Keratinocyte (primary cell): Measurements from ENCODE around the gene SAPCD1. TPM values are rescaled to one million over a fixed set of nuclear protein-coding genes. Genes with fewer than 3 reads are reported as not detected.

Experiments used
- DNase-seq: peaks from one replicate; pipeline ENCODE4 v3.0.0-alpha.2; 2011; ENCODE audit warnings: low read depth, missing footprints, low spot score
- FAIRE-seq: peaks from 2 replicates; lab custom pipeline; 2011; peaks lifted over from hg19 to GRCh38; lab: Jason Lieb, UNC
- H2AFZ ChIP-seq: 2 replicates; pipeline ENCODE4 v1.6.0; 2012; ENCODE audit warnings: low read length, control low read depth, inconsistent platforms; ENCODE audit not compliant: control insufficient read depth
- H3K27ac ChIP-seq: 2 replicates; pipeline ENCODE4 v1.5.1; 2011; ENCODE audit warnings: low read length; ENCODE audit not compliant: control insufficient read depth, insufficient read depth
- H3K27me3 ChIP-seq: 3 replicates; pipeline ENCODE4 v1.6.0; 2011; ENCODE audit warnings: low read length; ENCODE audit not compliant: control insufficient read depth, insufficient read depth; ENCODE audit errors: extremely low read depth
- H3K36me3 ChIP-seq, 2 experiments: 2 replicates in 1 of 2; 3 replicates in 1 of 2; pipeline ENCODE4 v1.5.1; 2011; ENCODE audit warnings: low read length in 2 of 2, mild to moderate bottlenecking in 1 of 2; ENCODE audit not compliant: control insufficient read depth in 2 of 2, insufficient read depth in 2 of 2; ENCODE audit errors: extremely low read depth in 1 of 2
- H3K4me1 ChIP-seq: 3 replicates; pipeline ENCODE4 v1.5.1; 2011; ENCODE audit warnings: low read length; ENCODE audit not compliant: control insufficient read depth, insufficient read depth; ENCODE audit errors: extremely low read depth
- H3K4me2 ChIP-seq: 3 replicates; pipeline ENCODE4 v1.6.0; 2011; ENCODE audit warnings: low read depth, low read length; ENCODE audit not compliant: control insufficient read depth, insufficient read depth; ENCODE audit errors: extremely low read depth
- H3K4me3 ChIP-seq, 3 experiments: fragments of 200-600 bp in 1 of 3; sonication (generic) in 1 of 3; 2 replicates in 2 of 3; 3 replicates in 1 of 3; pipeline ENCODE4 v1.5.1; 2011 to 2016; ENCODE audit warnings: low read length in 3 of 3, mild to moderate bottlenecking in 3 of 3, control low read depth in 2 of 3, inconsistent platforms in 1 of 3, low read depth in 1 of 3, mixed read lengths in 1 of 3, mixed run types in 1 of 3, moderate library complexity in 1 of 3; ENCODE audit not compliant: control insufficient read depth in 2 of 3, insufficient read depth in 2 of 3; ENCODE audit errors: extremely low read depth in 1 of 3
- H3K79me2 ChIP-seq: 2 replicates; pipeline ENCODE4 v1.6.0; 2012; ENCODE audit warnings: low read length; ENCODE audit not compliant: control insufficient read depth, insufficient read depth
- H3K9ac ChIP-seq: 3 replicates; pipeline ENCODE4 v1.6.0; 2011; ENCODE audit warnings: low read length; ENCODE audit not compliant: control insufficient read depth, insufficient read depth; ENCODE audit errors: extremely low read depth
- H3K9me1 ChIP-seq: 3 replicates; pipeline ENCODE4 v1.6.0; 2011; ENCODE audit warnings: low read length; ENCODE audit not compliant: control insufficient read depth, insufficient read depth; ENCODE audit errors: extremely low read depth
- H3K9me3 ChIP-seq: 2 replicates; pipeline ENCODE4 v1.5.1; 2012; ENCODE audit warnings: low read depth, low read length; ENCODE audit not compliant: control insufficient read depth
- H4K20me1 ChIP-seq: 3 replicates; pipeline ENCODE4 v1.6.0; 2011; ENCODE audit warnings: low read length; ENCODE audit not compliant: control insufficient read depth, insufficient read depth; ENCODE audit errors: extremely low read depth
- CTCF ChIP-seq, 3 experiments: IDR thresholded peaks in 1 of 3; conservative IDR thresholded peaks in 1 of 3; optimal IDR thresholded peaks in 1 of 3; 2 replicates in 2 of 3; 3 replicates in 1 of 3; pipeline versions ENCODE3 to v1.5.1; 2011; ENCODE audit warnings: low read length in 3 of 3, mild to moderate bottlenecking in 3 of 3, moderate library complexity in 2 of 3, control low read depth in 1 of 3, inconsistent platforms in 1 of 3; ENCODE audit not compliant: insufficient read depth in 2 of 3; ENCODE audit errors: extremely low read depth in 1 of 3
- EZH2 ChIP-seq: IDR thresholded peaks from one replicate; pipeline ENCODE4 v1.6.1; 2012; ENCODE audit warnings: inconsistent platforms, mild to moderate bottlenecking, low read length, moderate library complexity
- dilution Hi-C: fragments of 300-500 bp; cut with MboI; formaldehyde crosslinking; loops from one replicate; pipeline ENCODE4 v1.7.0; 2020; ENCODE audit warnings: low sequenced_read_pairs; ENCODE audit not compliant: extremely low pct_ligation_motif_present
- polyA plus RNA-seq, 5 experiments: library from polyadenylated mRNA; depleted of rRNA in 3 of 5; stranded (reverse) in 3 of 5; stranded (forward) in 1 of 5; unstranded in 1 of 5; fragments of >200 nt; gene quantifications; 1 replicate in 1 of 5; 2 replicates in 3 of 5; 3 replicates in 1 of 5; pipeline versions ENCODE4 v1.2.1 to v1.2.3, GENCODE V29; 2011 to 2012; ENCODE audit warnings: missing spikeins in 2 of 5, low read depth in 1 of 5, low replicate concordance in 1 of 5

SAPCD1 gene
- polyA plus RNA-seq, 1 donor (not counting 4 experiments of a cell fraction or from before 2014, with no cell fraction given), result 2.1 TPM

DNA sequence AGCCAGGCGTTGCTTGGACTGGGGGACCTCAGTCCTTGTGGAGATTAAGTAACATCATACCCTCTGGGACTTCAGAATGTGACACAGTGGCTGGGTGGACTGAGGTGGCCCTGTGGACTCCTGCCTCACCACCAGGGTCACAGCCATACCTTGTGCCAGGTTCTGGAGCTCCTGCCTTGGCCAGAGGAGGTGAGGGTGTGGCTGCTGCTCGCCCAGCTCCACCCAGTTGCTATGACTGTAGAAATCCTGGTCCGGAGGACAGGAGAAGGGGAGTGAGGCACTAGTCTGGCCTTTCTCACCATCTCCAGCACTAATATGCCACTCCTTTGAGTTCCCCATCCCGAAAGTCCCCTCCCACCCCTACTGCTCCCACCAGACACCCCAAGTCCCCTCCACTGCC lies 12.7 kb downstream of the SAPCD1 start:
- Histone ChIP-seq H3K9me1 (no peaks in the 10 kb centered on the region), H2AFZ (no peak overlapping the region)
- TF ChIP-seq EZH2 (no peak), CTCF (optimal IDR thresholded peaks at IDR 0.05 in 1 of 3, IDR thresholded peaks at IDR 0.05 in 1 of 3, conservative IDR thresholded peaks at IDR 0.05 in 1 of 3; ENCODE audit: extremely low read depth in 1 of 3, insufficient read depth in 2 of 3, low read length in 3 of 3) (no peak)

GRCh38 chr6:31775633-31776484 lies 13.4 kb downstream of the SAPCD1 start:
- Histone ChIP-seq H3K27ac (no peak overlapping the region), H3K4me1 (peaks cover 25% of the 10 kb centered on the region), H3K4me2 (no peak overlapping the region), H3K27me3 (no peaks in the 10 kb centered on the region), H2AFZ (no peak overlapping the region), H3K9me1 (no peaks in the 10 kb centered on the region), H3K79me2 (no peaks in the 10 kb centered on the region), H3K36me3 (peaks cover 13 to 20% of the 10 kb centered on the region in 2 experiments), H4K20me1 (no peaks in the 10 kb centered on the region), H3K9ac (no peak overlapping the region), H3K4me3 (no peak overlapping the region), H3K9me3 (no peaks in the 10 kb centered on the region)
- DNase-seq (no peak), FAIRE-seq (no peak)
- dilution Hi-C loops, result no loop called here
- no peak for TF ChIP-seq EZH2
- TF ChIP-seq CTCF (optimal IDR thresholded peaks at IDR 0.05 in 1 of 3, IDR thresholded peaks at IDR 0.05 in 1 of 3, conservative IDR thresholded peaks at IDR 0.05 in 1 of 3; ENCODE audit: extremely low read depth in 1 of 3, insufficient read depth in 2 of 3, low read length in 3 of 3), result no peak

More for the DNA sequence above, 12.7 kb downstream of the SAPCD1 start:
- Histone ChIP-seq H3K36me3 (peaks cover 12 to 15% of the 10 kb centered on the region in 2 experiments), H3K27me3 (no peaks in the 10 kb centered on the region), H3K9ac (no peak overlapping the region), H3K4me3 (no peak overlapping the region), H3K4me2 (no peak overlapping the region), H3K4me1 (peaks cover 25% of the 10 kb centered on the region), H3K27ac (no peak overlapping the region), H4K20me1 (no peaks in the 10 kb centered on the region), H3K79me2 (no peaks in the 10 kb centered on the region), H3K9me3 (no peaks in the 10 kb centered on the region)
- DNase-seq (no peak), FAIRE-seq (no peak)
- dilution Hi-C loops, result no loop called here
